GM12874 (cell line): Measurements from ENCODE around the gene KANK4.

ENCODE experiments used
- CTCF ChIP-seq: IDR thresholded peaks from 2 replicates; pipeline ENCODE4 v1.5.1; 2011; ENCODE audit warnings: low read depth, mild to moderate bottlenecking, control low read depth, low read length, moderate library complexity; ENCODE audit not compliant: insufficient read depth

The KANK4 gene

GRCh38 chr1:62304515-62304914 is 14.7 kb downstream of the KANK4 start:
- TF ChIP-seq CTCF = no peak

GRCh38 chr1:62301726-62302390 is 17.4 kb downstream of the KANK4 start:
- TF ChIP-seq CTCF = no peak

- no peak for TF ChIP-seq CTCF
These were observed 19.6 kb downstream of the KANK4 start for GRCh38 chr1:62299426-62300200.

GRCh38 chr1:62295921-62296491 is 23.2 kb downstream of the KANK4 start:
- no peak for TF ChIP-seq CTCF

- TF ChIP-seq CTCF = peak; percentile 20; the same call in 1 of the 2 replicates
These were observed 25.0 kb downstream of the KANK4 start for GRCh38 chr1:62294261-62294660.

GRCh38 chr1:62288662-62289061 is 30.6 kb downstream of the KANK4 start:
- no peak for TF ChIP-seq CTCF

- TF ChIP-seq CTCF = no peak
These were observed 31.0 kb downstream of the KANK4 start for GRCh38 chr1:62288224-62288623.
